Brain pericyte (primary cell): Measurements from ENCODE around the gene NDRG3.
"Not testable (repeated sequence)": the region's sequence is repeated elsewhere in the genome, so short reads cannot be mapped to it uniquely, and the experiment has no call there.

Experiments
- DNase-seq: peaks from one replicate; pipeline ENCODE4 v3.0.0-alpha.2; 2012; ENCODE audit warnings: low read depth, low spot score

The NDRG3 gene

GRCh38 chr20:36644706-36645095 is 101.2 kb downstream of the NDRG3 start:
- DNase-seq: no peak

GRCh38 chr20:36644032-36644705 is 101.7 kb downstream of the NDRG3 start:
- DNase-seq: no peak

- no peak for DNase-seq
Measured at GRCh38 chr20:36642136-36642535, 103.8 kb downstream of the NDRG3 start.

- DNase-seq: no peak
Measured at GRCh38 chr20:36641506-36641843, 104.4 kb downstream of the NDRG3 start.

GRCh38 chr20:36638876-36639400 is 107.0 kb downstream of the NDRG3 start:
- not testable (repeated sequence) for DNase-seq

GRCh38 chr20:36634342-36634741 is 111.5 kb downstream of the NDRG3 start:
- DNase-seq: no peak

- DNase-seq: no peak
Measured at GRCh38 chr20:36633285-36633772, 112.6 kb downstream of the NDRG3 start.

- no peak for DNase-seq
Measured at GRCh38 chr20:36632487-36633284, 113.2 kb downstream of the NDRG3 start.

GRCh38 chr20:36632147-36632486 is 113.8 kb downstream of the NDRG3 start:
- DNase-seq: no peak

- DNase-seq: no peak
Measured at GRCh38 chr20:36631646-36632045, 114.2 kb downstream of the NDRG3 start.

GRCh38 chr20:36629719-36630681 is 115.9 kb downstream of the NDRG3 start:
- no peak for DNase-seq

GRCh38 chr20:36628076-36628475 is 117.8 kb downstream of the NDRG3 start:
- DNase-seq: no peak

GRCh38 chr20:36624944-36625324 is 121.0 kb downstream of the NDRG3 start:
- no peak for DNase-seq

GRCh38 chr20:36624068-36624943 is 121.6 kb downstream of the NDRG3 start:
- DNase-seq: no peak

- no peak for DNase-seq
Measured at GRCh38 chr20:36623444-36623843, 122.4 kb downstream of the NDRG3 start.

GRCh38 chr20:36620917-36621316 is 125.0 kb downstream of the NDRG3 start:
- no peak for DNase-seq

GRCh38 chr20:36614781-36615557 is 130.9 kb downstream of the NDRG3 start:
- DNase-seq: no peak

- no peak for DNase-seq
Measured at GRCh38 chr20:36613974-36614373, 131.9 kb downstream of the NDRG3 start.

GRCh38 chr20:36611625-36612024 is 134.3 kb downstream of the NDRG3 start:
- no peak for DNase-seq

- not testable (repeated sequence) for DNase-seq
Measured at GRCh38 chr20:36608388-36608728, 137.5 kb downstream of the NDRG3 start.
